MCF 10A (cell line): ENCODE data around the gene AS3MT. TPM values are rescaled to one million over a fixed set of nuclear protein-coding genes. Genes with fewer than 3 reads are reported as not detected.

Experiments
- BruUV-seq: library from RNA; stranded (reverse); fragments of 400-500 nt; replicated peaks from 2 replicates; lab custom pipeline; 2021; lab: Mats Ljungman, UMichigan
- CTCF ChIA-PET: fragments of 300-600 bp; sonication (Branson Sonifier 250); formaldehyde crosslinking; extraction: SDS; loops from one replicate; lab custom pipeline; 2021; ENCODE audit warnings: antibody characterized with exemption, inconsistent platforms; lab: Yijun Ruan, JAX
- POLR2A ChIA-PET: fragments of 300-600, 350-650 bp; sonication (Branson Sonifier 250); formaldehyde crosslinking; extraction: SDS; loops from one replicate; lab custom pipeline; 2020; ENCODE audit warnings: antibody characterized with exemption, inconsistent platforms; lab: Yijun Ruan, JAX
- DNase-seq: peaks from one replicate; pipeline ENCODE4 v3.0.0-alpha.2; 2018; ENCODE audit not compliant: unreplicated experiment
- H3K27ac Mint-ChIP-seq: one replicate; pipeline ENCODE4 v1.8.0; 2022; ENCODE audit warnings: mild to moderate bottlenecking, low read depth, mixed read lengths; ENCODE audit not compliant: unreplicated experiment
- H3K27me3 Mint-ChIP-seq: one replicate; pipeline ENCODE4 v1.8.0; 2022; ENCODE audit warnings: mixed read lengths; ENCODE audit not compliant: insufficient read depth, unreplicated experiment
- H3K36me3 Mint-ChIP-seq: one replicate; pipeline ENCODE4 v1.8.0; 2022; ENCODE audit warnings: mild to moderate bottlenecking, moderate library complexity, mixed read lengths; ENCODE audit not compliant: insufficient read depth, unreplicated experiment
- H3K4me1 Mint-ChIP-seq: one replicate; pipeline ENCODE4 v1.8.0; 2022; ENCODE audit warnings: mixed read lengths; ENCODE audit not compliant: insufficient read depth, unreplicated experiment
- H3K4me3 Mint-ChIP-seq: one replicate; pipeline ENCODE4 v1.8.0; 2022; ENCODE audit warnings: mild to moderate bottlenecking, moderate library complexity, mixed read lengths; ENCODE audit not compliant: unreplicated experiment
- H3K9me3 Mint-ChIP-seq: one replicate; pipeline ENCODE4 v1.8.0; 2022; ENCODE audit warnings: mixed read lengths; ENCODE audit not compliant: unreplicated experiment
- intact Hi-C: fragments of 100-400 bp; cut with micrococcal nuclease; formaldehyde crosslinking; loops from 2 replicates; pipeline ENCODE4 v1.14.1; 2022
- total RNA-seq: library from RNA; stranded (reverse); gene quantifications from 2 replicates; pipeline ENCODE4 v1.2.3, GENCODE V29; 2022
- TF ChIP-seq, protein P1 (sequence below): fragments of 200-600 bp; IDR thresholded peaks from one replicate; pipeline ENCODE4 v1.8.0; 2022; ENCODE audit warnings: antibody characterized with exemption, mild to moderate bottlenecking; ENCODE audit not compliant: unreplicated experiment

Gene AS3MT
- total RNA-seq, 1 experiment from 2014 or later: 0.26 TPM

DNA sequence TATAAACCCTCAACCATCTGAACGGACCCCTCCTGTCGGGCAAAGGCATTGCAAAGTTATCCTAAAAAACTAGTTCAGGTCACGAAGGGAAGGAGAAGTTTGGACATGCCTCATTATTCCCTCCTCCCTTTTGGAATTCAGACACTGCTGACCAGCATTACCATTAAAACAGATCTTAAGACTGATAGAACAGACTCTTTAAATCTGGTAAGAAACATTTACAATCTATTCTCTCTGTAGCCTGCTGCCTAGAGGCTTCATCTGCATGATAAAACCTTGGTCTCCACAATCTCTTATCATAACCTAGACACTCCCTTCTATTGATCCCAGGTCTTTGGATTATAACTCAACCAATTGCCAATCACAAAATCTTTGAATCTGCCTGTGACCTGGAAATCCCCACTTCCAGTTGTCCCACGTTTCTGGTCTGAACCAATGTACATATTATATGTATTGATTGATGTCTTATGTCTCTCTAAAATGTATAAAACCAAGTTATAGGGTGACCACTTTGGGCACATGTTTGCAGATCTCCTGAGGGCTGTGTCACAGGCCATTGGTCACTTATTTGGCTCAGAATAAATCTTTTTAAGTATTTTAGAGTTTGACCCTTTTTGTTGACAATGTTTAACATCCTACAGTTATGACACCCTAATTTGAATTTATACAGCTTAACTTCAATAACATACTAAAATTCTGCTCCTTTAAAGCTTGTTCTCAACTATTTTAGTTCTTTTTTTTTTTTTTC lies 25.4 kb downstream of the AS3MT start:
- no peak overlapping the region for H3K4me3 Mint-ChIP-seq
- H3K9me3 Mint-ChIP-seq: no peaks in the 10 kb centered on the region
- no peaks in the 10 kb centered on the region for H3K27me3 Mint-ChIP-seq
- TF ChIP-seq, protein P1, sequence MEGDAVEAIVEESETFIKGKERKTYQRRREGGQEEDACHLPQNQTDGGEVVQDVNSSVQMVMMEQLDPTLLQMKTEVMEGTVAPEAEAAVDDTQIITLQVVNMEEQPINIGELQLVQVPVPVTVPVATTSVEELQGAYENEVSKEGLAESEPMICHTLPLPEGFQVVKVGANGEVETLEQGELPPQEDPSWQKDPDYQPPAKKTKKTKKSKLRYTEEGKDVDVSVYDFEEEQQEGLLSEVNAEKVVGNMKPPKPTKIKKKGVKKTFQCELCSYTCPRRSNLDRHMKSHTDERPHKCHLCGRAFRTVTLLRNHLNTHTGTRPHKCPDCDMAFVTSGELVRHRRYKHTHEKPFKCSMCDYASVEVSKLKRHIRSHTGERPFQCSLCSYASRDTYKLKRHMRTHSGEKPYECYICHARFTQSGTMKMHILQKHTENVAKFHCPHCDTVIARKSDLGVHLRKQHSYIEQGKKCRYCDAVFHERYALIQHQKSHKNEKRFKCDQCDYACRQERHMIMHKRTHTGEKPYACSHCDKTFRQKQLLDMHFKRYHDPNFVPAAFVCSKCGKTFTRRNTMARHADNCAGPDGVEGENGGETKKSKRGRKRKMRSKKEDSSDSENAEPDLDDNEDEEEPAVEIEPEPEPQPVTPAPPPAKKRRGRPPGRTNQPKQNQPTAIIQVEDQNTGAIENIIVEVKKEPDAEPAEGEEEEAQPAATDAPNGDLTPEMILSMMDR: no peak
- H3K4me1 Mint-ChIP-seq: no peaks in the 10 kb centered on the region
- ChIA-PET POLR2A (interaction anchor here (0.6 kb wide), 1 partner anchor 362 kb away, joined by 3 read pairs; no protein-coding TSS in a partner anchor), CTCF (interaction anchor here (0.6 to 0.7 kb wide), 2 partner anchors 69 to 117 kb away, joined by 3 read pairs; no protein-coding TSS in a partner anchor)
- BruUV-seq: no TSS peak
- H3K27ac Mint-ChIP-seq: no peak overlapping the region
- no peak for DNase-seq
- intact Hi-C loops: no loop called here
- no peaks in the 10 kb centered on the region for H3K36me3 Mint-ChIP-seq

DNA sequence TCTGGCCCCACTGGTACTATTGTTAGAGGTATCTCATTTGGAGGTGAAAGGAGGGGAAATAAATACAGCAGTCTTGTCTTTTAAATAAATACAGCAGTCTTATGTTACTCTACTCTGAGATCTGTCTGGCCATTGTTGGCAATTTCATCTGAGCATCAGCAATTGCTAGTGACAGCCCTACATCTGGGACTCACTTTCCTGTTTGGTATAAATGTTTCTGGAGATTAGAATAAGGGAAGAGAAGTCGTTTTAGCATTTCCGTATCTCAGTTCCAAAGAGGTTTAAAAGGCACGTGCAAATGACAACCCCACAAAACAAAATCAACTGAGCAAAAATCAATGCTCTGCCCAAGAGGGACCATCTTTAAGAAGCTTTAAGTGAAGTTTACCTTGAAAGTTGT lies 30.7 kb downstream of the AS3MT start:
- ChIA-PET POLR2A (no interaction called here), CTCF (interaction anchor here (1.2 to 6.9 kb wide), 7 partner anchors 13 to 173 kb away, joined by 3 to 124 read pairs (median 14); partner anchors contain the start of gene CYP17A1)
- BruUV-seq: no TSS peak
- TF ChIP-seq, protein P1: no peak
- no peaks in the 10 kb centered on the region for H3K27me3 Mint-ChIP-seq
- H3K4me3 Mint-ChIP-seq: no peak overlapping the region
- H3K9me3 Mint-ChIP-seq: no peaks in the 10 kb centered on the region
- no peak for DNase-seq
- intact Hi-C loops: no loop called here
- no peak overlapping the region for H3K27ac Mint-ChIP-seq
- H3K4me1 Mint-ChIP-seq: no peaks in the 10 kb centered on the region
- H3K36me3 Mint-ChIP-seq: no peaks in the 10 kb centered on the region

DNA sequence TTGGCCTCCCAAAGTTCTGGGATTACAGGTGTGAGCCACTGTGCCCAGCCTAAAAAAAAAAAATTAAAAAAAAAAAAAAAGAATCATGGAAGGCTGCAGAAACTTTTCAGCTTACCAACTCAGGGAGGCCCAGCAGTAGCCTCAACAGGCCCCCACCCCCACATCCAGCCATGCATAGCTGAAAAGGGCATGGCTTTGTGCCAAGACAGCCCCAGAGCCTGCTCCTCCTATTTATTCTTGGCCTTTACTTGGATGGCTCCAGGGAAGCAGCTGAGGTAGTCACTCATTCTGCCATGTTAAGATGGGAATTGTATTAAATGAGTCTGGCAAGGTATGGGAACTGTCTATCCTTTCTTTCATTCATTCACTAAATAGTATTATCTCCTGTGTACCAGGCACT lies 35.1 kb downstream of the AS3MT start:
- Mint-ChIP-seq H3K27me3 (no peaks in the 10 kb centered on the region), H3K4me3 (no peak overlapping the region), H3K36me3 (no peaks in the 10 kb centered on the region), H3K27ac (no peak overlapping the region), H3K9me3 (no peaks in the 10 kb centered on the region), H3K4me1 (no peaks in the 10 kb centered on the region)
- DNase-seq: no peak
- TF ChIP-seq, protein P1: no peak
- CTCF ChIA-PET: interaction anchor here (0.6 to 6.9 kb wide), 4 partner anchors 70 to 401 kb away, joined by 3 to 124 read pairs (median 26); partner anchors contain the start of gene CYP17A1
- no TSS peak for BruUV-seq
- intact Hi-C loops: no loop called here
- POLR2A ChIA-PET: no interaction called here

DNA sequence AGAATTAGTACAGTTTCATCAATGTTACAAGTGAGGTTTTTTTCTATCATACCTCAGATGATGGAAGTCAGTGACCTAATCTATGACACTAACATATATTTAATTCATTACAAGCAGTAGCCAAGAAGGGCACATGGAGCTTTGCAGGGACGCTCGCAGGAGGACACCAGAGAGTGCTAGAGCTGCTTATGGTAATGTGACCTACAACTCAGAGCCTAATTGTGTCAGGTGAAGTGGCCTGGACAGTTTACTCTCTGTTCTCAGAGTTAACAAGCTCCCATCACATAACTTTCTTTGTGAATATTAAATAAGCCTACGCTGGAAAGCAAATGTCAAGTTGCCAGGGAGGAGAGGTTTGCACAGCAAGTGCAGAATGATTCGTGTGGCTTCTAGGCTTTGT lies 37.2 kb downstream of the AS3MT start:
- no TSS peak for BruUV-seq
- H3K4me1 Mint-ChIP-seq: no peaks in the 10 kb centered on the region
- intact Hi-C loops: no loop called here
- CTCF ChIA-PET: interaction anchor here (0.5 to 1.1 kb wide), 3 partner anchors 10 to 357 kb away, joined by 3 to 4 read pairs (median 3); no protein-coding TSS in a partner anchor
- no peak overlapping the region for H3K27ac Mint-ChIP-seq
- no peak overlapping the region for H3K4me3 Mint-ChIP-seq
- no peaks in the 10 kb centered on the region for H3K27me3 Mint-ChIP-seq
- DNase-seq: no peak
- POLR2A ChIA-PET: interaction anchor here (1.5 kb wide), 1 partner anchor 11 kb away, joined by 3 read pairs; no protein-coding TSS in a partner anchor
- TF ChIP-seq, protein P1: no peak
- H3K36me3 Mint-ChIP-seq: no peaks in the 10 kb centered on the region
- H3K9me3 Mint-ChIP-seq: no peaks in the 10 kb centered on the region
